Measurements from ENCODE around the gene MAP3K2. TPM values are rescaled to one million over a fixed set of nuclear protein-coding genes. Genes with fewer than 3 reads are reported as not detected.

Gene MAP3K2
- total and polyA plus RNA-seq, 4 donors: 5.9 to 46.2 (median 17.0) TPM

GRCh38 chr2:127386246-127386645, 1.5 kb downstream of the MAP3K2 start:
- Histone ChIP-seq H3K27ac (ENCODE audit: low read depth in 1 of 2, low read length in 2 of 2) (peak overlapping the region; percentile 99 to 100), H3K9me3 (ENCODE audit: control insufficient read depth in 4 of 4, low read length in 3 of 4) (no peaks in the 10 kb centered on the region), H3K4me3 (ENCODE audit: low read depth in 1 of 3, low read length in 3 of 3) (peak overlapping the region; percentile 59 to 93 (median 71)), H3K27me3 (ENCODE audit: control insufficient read depth in 4 of 4, insufficient read depth in 4 of 4, low read length in 3 of 4) (no peaks in the 10 kb centered on the region), H3K36me3 (ENCODE audit: control insufficient read depth in 4 of 4, insufficient read depth in 3 of 4, low read depth in 1 of 4, low read length in 3 of 4) (no peaks in the 10 kb centered on the region), H3K4me1 (ENCODE audit: control insufficient read depth in 4 of 4, insufficient read depth in 4 of 4, low read length in 3 of 4) (peaks cover 7 to 38% (median 21%) of the 10 kb centered on the region in 4 donors), H3K9ac (ENCODE audit: low read depth in 1 of 2, low read length in 2 of 2) (peak overlapping the region; percentile 59 to 86)
- WGBS: 19% methylated on average over 4 of the region's 4 CpGs
- no peak for DNase-seq (ENCODE audit: low spot score)
- peak; percentile 46 to 69 for TF ChIP-seq RXRA (IDR thresholded peaks at IDR 0.05)
- TF ChIP-seq ZBTB33 (IDR thresholded peaks at IDR 0.05): peak; percentile 49
- TF ChIP-seq ATF3 (IDR thresholded peaks at IDR 0.05): peak; percentile 47
- no peak for TF ChIP-seq GABPA (IDR thresholded peaks at IDR 0.05 in 1 of 2, conservative IDR thresholded peaks at IDR 0.05 in 1 of 2)
- TF ChIP-seq FOXA1 (IDR thresholded peaks at IDR 0.05): no peak
- peak; percentile 63 to 67 for TF ChIP-seq HNF4A (conservative IDR thresholded peaks at IDR 0.05)
- peak; percentile 39 to 61 for TF ChIP-seq JUND (IDR thresholded peaks at IDR 0.05)
- TF ChIP-seq SP1 (IDR thresholded peaks at IDR 0.05): no peak
- no peak for TF ChIP-seq HNF4G (IDR thresholded peaks at IDR 0.05)
- no peak for TF ChIP-seq CTCF (IDR thresholded peaks at IDR 0.05; ENCODE audit: low read depth, low read length, missing input control)
- TF ChIP-seq EGR1 (IDR thresholded peaks at IDR 0.05; ENCODE audit: low read depth in 2 of 2): no peak
- no peak for TF ChIP-seq FOXA2 (IDR thresholded peaks at IDR 0.05)
- peak; percentile 24 for TF ChIP-seq REST (IDR thresholded peaks at IDR 0.05)
- peak in 1 of 2 donors; percentile 51 for TF ChIP-seq RAD21 (IDR thresholded peaks at IDR 0.05)
- no peak for TF ChIP-seq TAF1 (conservative IDR thresholded peaks at IDR 0.05)
- TF ChIP-seq MAX (IDR thresholded peaks at IDR 0.05): peak; percentile 16
- no peak for TF ChIP-seq NR2F2 (IDR thresholded peaks at IDR 0.05)
- TF ChIP-seq YY1 (IDR thresholded peaks at IDR 0.05): peak; percentile 44

All from liver (tissue), 9 donors.